WTC11 (cell line): ENCODE measurements around the gene RAD51. TPM values are rescaled to one million over a fixed set of nuclear protein-coding genes. Genes with fewer than 3 reads are reported as not detected.

Experiments used
- ATAC-seq: fragments of 200-7000 bp; cut with Tn5 transposase; 2 replicates; pipeline ENCODE4 v1.10.0; 2021; ENCODE audit warnings: mild to moderate bottlenecking, moderate library complexity
- CTCF ChIA-PET: fragments of 300-600 bp; sonication (Branson Sonifier 250); formaldehyde crosslinking; loops from one replicate; lab custom pipeline; 2021; ENCODE audit warnings: antibody characterized with exemption; lab: Charles Lee
- POLR2A ChIA-PET: fragments of 350-600 bp; sonication (Branson Sonifier 250); formaldehyde crosslinking; loops from one replicate; lab custom pipeline; 2021; ENCODE audit warnings: antibody characterized with exemption; lab: Charles Lee
- DNase-seq: peaks from one replicate; pipeline ENCODE4 v3.0.0; 2021; ENCODE audit warnings: low spot score
- H3K27ac Mint-ChIP-seq: 2 replicates; pipeline ENCODE4 v1.8.0; 2021; ENCODE audit warnings: mixed read lengths
- H3K27me3 Mint-ChIP-seq: 2 replicates; pipeline ENCODE4 v1.8.0; 2021; ENCODE audit warnings: low read depth, mild to moderate bottlenecking, moderate library complexity, mixed read lengths
- H3K36me3 Mint-ChIP-seq: 2 replicates; pipeline ENCODE4 v1.8.0; 2021; ENCODE audit warnings: mixed read lengths
- H3K4me1 Mint-ChIP-seq: 2 replicates; pipeline ENCODE4 v1.8.0; 2022; ENCODE audit warnings: mixed read lengths
- H3K4me3 Mint-ChIP-seq: 2 replicates; pipeline ENCODE4 v1.8.0; 2021; ENCODE audit warnings: mild to moderate bottlenecking, moderate library complexity, mixed read lengths
- H3K9me3 Mint-ChIP-seq: 2 replicates; pipeline ENCODE4 v1.8.0; 2021; ENCODE audit warnings: mixed read lengths
- ATF1 ChIP-seq: sonication (generic); formaldehyde crosslinking; IDR thresholded peaks from 2 replicates; pipeline ENCODE4 v1.8.1; 2023; ENCODE audit warnings: mild to moderate bottlenecking, moderate library complexity, missing genetic modification reagents
- ATF2 ChIP-seq: sonication (generic); formaldehyde crosslinking; IDR thresholded peaks from 2 replicates; pipeline ENCODE4 v1.8.1; 2022; ENCODE audit warnings: low read depth, missing genetic modification reagents, borderline replicate concordance
- CDX4 ChIP-seq: fragments of 250-450 bp; sonication (Bioruptor Pico); IDR thresholded peaks from 2 replicates; pipeline ENCODE4 v1.9.0; 2021; ENCODE audit warnings: moderate library complexity, mild to moderate bottlenecking, inconsistent platforms, borderline replicate concordance
- ELF4 ChIP-seq: sonication (generic); formaldehyde crosslinking; IDR thresholded peaks from 2 replicates; pipeline ENCODE4 v1.8.1; 2022; ENCODE audit warnings: low read depth, mild to moderate bottlenecking, moderate library complexity, missing genetic modification reagents
- ESRRA ChIP-seq: sonication (generic); formaldehyde crosslinking; IDR thresholded peaks from 2 replicates; pipeline ENCODE4 v1.8.1; 2022; ENCODE audit warnings: mild to moderate bottlenecking, missing genetic modification reagents, borderline replicate concordance
- FOXJ3 ChIP-seq: sonication (generic); formaldehyde crosslinking; IDR thresholded peaks from 2 replicates; pipeline ENCODE4 v1.9.0; 2021; ENCODE audit warnings: missing genetic modification reagents, mild to moderate bottlenecking, borderline replicate concordance
- MAX ChIP-seq: sonication (generic); formaldehyde crosslinking; IDR thresholded peaks from 2 replicates; pipeline ENCODE4 v1.8.0; 2022; ENCODE audit warnings: mild to moderate bottlenecking, missing genetic modification reagents
- NFYB ChIP-seq: sonication (generic); formaldehyde crosslinking; conservative IDR thresholded peaks from 2 replicates; pipeline ENCODE4 v1.8.0; 2022; ENCODE audit warnings: low read depth, missing genetic modification reagents
- NR3C1 ChIP-seq: sonication (generic); formaldehyde crosslinking; conservative IDR thresholded peaks from 2 replicates; pipeline ENCODE4 v1.8.1; 2023; ENCODE audit warnings: low read depth, mild to moderate bottlenecking, missing genetic modification reagents
- OVOL2 ChIP-seq: fragments of 250-450 bp; sonication (Bioruptor Pico); IDR thresholded peaks from 2 replicates; pipeline ENCODE4 v1.9.0; 2021; ENCODE audit warnings: mild to moderate bottlenecking, borderline replicate concordance
- STAT6 ChIP-seq: sonication (generic); formaldehyde crosslinking; conservative IDR thresholded peaks from 2 replicates; pipeline ENCODE4 v1.8.1; 2023; ENCODE audit warnings: mild to moderate bottlenecking, low read depth, missing genetic modification reagents, moderate library complexity
- USF1 ChIP-seq: sonication (generic); formaldehyde crosslinking; IDR thresholded peaks from 2 replicates; pipeline ENCODE4 v1.8.0; 2022; ENCODE audit warnings: mild to moderate bottlenecking, missing genetic modification reagents
- USF2 ChIP-seq: sonication (generic); formaldehyde crosslinking; IDR thresholded peaks from 2 replicates; pipeline ENCODE4 v1.8.1; 2023; ENCODE audit warnings: mild to moderate bottlenecking, missing genetic modification reagents, moderate library complexity
- ZMAT4 ChIP-seq: fragments of 250-450 bp; sonication (Bioruptor Pico); IDR thresholded peaks from 2 replicates; pipeline ENCODE4 v1.9.0; 2021; ENCODE audit warnings: mild to moderate bottlenecking
- ZNF232 ChIP-seq: sonication (generic); formaldehyde crosslinking; IDR thresholded peaks from 2 replicates; pipeline ENCODE4 v1.8.0; 2022; ENCODE audit warnings: mild to moderate bottlenecking, missing genetic modification reagents
- ZNF425 ChIP-seq: fragments of 250-450 bp; sonication (Bioruptor Pico); conservative IDR thresholded peaks from 2 replicates; pipeline ENCODE4 v1.9.0; 2021; ENCODE audit warnings: mild to moderate bottlenecking
- ZNF532 ChIP-seq: fragments of 250-450 bp; sonication (Bioruptor Pico); IDR thresholded peaks from 2 replicates; pipeline ENCODE4 v1.9.0; 2021; ENCODE audit warnings: mild to moderate bottlenecking, borderline replicate concordance
- ZSCAN18 ChIP-seq: fragments of 250-450 bp; sonication (Bioruptor Pico); IDR thresholded peaks from 2 replicates; pipeline ENCODE4 v2.1.2; 2022; ENCODE audit warnings: mild to moderate bottlenecking, moderate library complexity
- total RNA-seq: library from RNA; stranded (reverse); gene quantifications from 3 replicates; pipeline ENCODE4 v1.2.3, GENCODE V29; 2021

RAD51 gene
- total RNA-seq, 1 experiment from 2014 or later = 36.4 TPM

GRCh38 chr15:40764629-40765103 is 69.7 kb downstream of the RAD51 start (continued):
- TF ChIP-seq STAT6 (no peak), OVOL2 (no peak), ZNF232 (CRISPR knock-in tag) (no peak), USF2 (no peak), ATF1 (CRISPR knock-in tag) (no peak)
- TF ChIP-seq, all 79 proteins: peak for 0

- H3K9me3 Mint-ChIP-seq = no peaks in the 10 kb centered on the region
- no peaks in the 10 kb centered on the region for H3K36me3 Mint-ChIP-seq
- ChIA-PET POLR2A (interaction anchor here (2.4 kb wide), 1 partner anchor 128 kb away, joined by 9 read pairs; the partner anchor contains the start of gene VPS18), CTCF (interaction anchor here (0.7 to 7.8 kb wide), 8 partner anchors 17 to 283 kb away, joined by 3 to 60 read pairs (median 4); partner anchors contain the start of genes DNAJC17, VPS18 and ZFYVE19)
- peaks cover 13% of the 10 kb centered on the region for H3K27me3 Mint-ChIP-seq
- ATAC-seq (no peak), DNase-seq (no peak)
- peak overlapping the region; percentile 68 for H3K27ac Mint-ChIP-seq
- H3K4me3 Mint-ChIP-seq = peak overlapping the region; percentile 20; the same call in 1 of the 2 replicates
- H3K4me1 Mint-ChIP-seq = peaks cover 31% of the 10 kb centered on the region
- TF ChIP-seq USF1 (no peak), ZSCAN18 (CRISPR knock-in tag) (no peak), NFYB (CRISPR knock-in tag) (no peak), ATF2 (no peak), MAX (CRISPR knock-in tag) (no peak), ZMAT4 (no peak), ZNF232 (CRISPR knock-in tag) (no peak), ZNF532 (CRISPR knock-in tag) (no peak), ZNF425 (CRISPR knock-in tag) (no peak), FOXJ3 (CRISPR knock-in tag) (no peak), ESRRA (no peak), ELF4 (no peak), NR3C1 (CRISPR knock-in tag) (no peak), CDX4 (no peak)
Measured at GRCh38 chr15:40766194-40766815, 71.3 kb downstream of the RAD51 start.
